CD4-positive, alpha-beta T cell treated with Interleukin-1 beta for 1 hour (primary cell): ENCODE measurements around the gene SCLY.
"Not testable (repeated sequence)": the region's sequence is repeated elsewhere in the genome, so short reads cannot be mapped to it uniquely, and the experiment has no call there.

ENCODE experiments used
- DNase-seq, 2 donors: peaks; one replicate each; pipeline ENCODE4 v3.0.0-alpha.2; 2020 to 2022

The SCLY gene, protein sequence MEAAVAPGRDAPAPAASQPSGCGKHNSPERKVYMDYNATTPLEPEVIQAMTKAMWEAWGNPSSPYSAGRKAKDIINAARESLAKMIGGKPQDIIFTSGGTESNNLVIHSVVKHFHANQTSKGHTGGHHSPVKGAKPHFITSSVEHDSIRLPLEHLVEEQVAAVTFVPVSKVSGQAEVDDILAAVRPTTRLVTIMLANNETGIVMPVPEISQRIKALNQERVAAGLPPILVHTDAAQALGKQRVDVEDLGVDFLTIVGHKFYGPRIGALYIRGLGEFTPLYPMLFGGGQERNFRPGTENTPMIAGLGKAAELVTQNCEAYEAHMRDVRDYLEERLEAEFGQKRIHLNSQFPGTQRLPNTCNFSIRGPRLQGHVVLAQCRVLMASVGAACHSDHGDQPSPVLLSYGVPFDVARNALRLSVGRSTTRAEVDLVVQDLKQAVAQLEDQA

DNA sequence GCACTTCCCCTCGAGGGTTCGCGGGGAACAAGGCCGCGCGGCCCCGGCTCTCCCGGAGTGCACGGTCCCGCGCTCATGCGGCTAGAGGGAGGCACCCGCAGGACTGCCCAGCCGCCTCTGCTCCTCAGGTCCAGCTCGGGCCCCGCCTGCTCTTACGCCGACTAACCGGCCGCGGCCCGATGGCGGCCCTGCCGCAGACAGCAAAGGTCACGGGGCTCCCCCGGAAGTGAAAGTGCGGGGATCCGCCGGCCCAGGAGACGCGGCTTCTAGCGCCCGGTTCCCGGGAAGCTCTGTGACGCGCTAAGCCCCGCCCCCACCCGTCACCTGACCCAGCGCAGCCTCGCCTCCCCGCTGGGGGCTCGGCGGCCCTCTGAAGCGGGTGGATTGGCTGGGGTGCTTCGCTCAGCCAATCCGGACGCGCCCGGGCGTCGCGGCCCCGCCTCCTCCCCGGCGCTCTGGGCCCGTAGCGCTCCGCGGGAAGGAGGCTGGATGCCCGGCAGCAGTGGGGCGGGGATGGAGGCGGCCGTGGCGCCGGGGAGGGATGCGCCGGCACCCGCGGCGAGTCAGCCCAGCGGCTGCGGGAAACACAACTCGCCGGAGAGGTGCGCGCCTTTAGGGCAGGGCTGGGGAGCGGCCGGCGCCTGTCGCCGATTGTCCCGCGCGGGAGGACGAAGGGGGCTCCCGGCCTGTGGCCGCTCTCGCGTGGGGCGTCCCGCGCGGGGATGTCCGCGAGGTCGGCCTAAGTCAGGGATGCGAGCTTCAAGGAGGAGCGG is at the start of gene SCLY:
Gene SCLY (plus strand): TSS at position 460 of the 773 bp plus-strand sequence. CDS start 54 bp downstream, at position 514.
- peak; percentile 97 to 98 for DNase-seq

DNA sequence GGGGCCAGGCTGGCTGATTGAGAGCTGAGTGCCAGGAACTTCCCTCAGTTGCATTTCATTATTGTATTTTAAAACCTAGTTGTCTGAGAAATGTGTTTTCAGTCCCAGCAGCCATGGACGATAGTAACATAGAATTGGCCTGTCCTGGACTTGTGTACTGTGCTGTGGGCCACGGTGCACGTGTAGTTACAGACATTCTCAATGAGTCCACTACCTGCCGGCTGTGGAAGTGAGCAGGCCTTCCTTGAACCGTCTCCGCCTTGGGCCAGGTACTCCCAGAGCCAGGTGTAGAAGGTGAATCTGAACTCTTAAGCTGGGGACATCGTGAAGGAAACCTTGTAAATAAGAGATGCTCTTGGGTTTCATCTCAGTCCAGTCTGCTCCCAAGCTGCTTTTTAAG is 47.0 kb upstream of the SCLY start:
- no peak for DNase-seq

DNA sequence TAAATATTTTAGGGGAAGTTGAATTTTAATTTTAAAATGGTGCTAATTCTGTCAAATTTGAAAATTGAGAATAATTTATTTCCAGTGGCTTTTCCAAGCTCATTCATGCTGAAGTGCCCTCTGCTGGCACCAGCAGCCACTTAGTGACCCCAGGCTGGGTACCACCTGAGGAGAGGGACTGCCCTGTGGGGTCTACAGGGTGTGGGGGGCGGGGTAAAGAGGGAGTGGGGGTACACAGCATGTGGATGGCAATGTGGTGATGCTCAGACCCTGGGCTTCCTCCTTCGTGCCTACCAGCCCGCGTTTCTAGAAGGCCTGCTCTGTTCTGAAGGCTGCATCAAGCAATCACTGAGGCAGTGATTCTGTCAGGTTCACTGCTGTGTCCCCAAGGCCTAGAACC is 45.1 kb upstream of the SCLY start:
- DNase-seq, result no peak

DNA sequence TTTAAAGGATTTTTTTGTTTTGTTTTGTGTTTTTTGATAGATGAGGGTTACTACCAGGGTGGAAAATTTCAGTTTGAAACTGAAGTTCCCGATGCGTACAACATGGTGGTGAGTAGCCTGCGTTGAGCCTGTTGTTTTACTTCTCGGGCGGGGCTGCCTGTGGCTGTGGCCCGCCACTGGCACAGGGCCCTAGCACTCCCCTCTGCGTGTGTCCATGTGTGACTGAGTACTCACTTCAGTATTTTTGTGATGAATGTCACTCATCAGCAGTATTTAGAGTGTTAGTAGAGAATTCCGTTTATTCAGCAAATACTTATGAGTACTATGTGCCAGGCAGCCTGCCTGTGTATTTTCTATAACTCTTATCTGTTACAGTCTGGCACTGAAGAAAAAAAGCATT is 44.3 kb upstream of the SCLY start:
- no peak for DNase-seq

DNA sequence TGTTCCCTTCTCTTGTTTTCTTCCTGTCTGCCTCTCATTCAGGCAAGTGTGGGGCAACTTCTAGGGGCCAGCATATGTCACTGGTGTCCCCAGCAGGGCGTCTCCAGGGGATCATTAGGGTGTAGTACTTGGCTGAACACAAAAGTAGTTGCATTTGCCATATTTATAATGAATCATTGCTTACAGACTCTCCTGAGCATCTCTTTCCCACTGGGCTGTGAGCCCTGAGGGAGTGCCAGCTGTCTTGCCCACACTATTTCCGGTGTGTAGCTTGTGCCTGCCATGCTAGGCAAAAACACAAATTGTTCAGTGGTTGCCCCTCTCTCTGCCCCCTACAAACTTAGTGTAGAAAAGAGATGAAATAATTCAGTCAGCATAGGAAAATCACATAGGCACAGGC is 40.8 kb upstream of the SCLY start:
- DNase-seq, result no peak

DNA sequence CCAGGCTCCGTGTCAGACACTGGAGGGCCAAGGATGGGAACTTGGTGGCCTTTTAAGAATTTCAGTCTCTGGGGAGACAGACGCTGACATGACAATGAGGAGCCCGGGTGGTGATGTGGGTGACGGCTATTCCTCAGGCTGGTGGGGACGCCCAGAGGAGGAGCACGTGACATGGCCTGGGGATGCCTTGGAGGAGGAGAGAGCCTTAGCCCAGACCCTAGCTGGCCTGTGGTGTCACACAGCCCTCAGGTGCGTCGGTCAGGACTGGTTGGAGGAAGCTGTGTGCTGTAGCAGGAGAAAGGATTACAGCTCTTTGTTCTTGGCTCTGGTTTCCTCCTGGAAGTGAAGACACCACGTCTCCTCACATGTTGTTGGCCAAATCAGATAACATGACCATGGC is 40.0 kb upstream of the SCLY start:
- DNase-seq, result no peak

DNA sequence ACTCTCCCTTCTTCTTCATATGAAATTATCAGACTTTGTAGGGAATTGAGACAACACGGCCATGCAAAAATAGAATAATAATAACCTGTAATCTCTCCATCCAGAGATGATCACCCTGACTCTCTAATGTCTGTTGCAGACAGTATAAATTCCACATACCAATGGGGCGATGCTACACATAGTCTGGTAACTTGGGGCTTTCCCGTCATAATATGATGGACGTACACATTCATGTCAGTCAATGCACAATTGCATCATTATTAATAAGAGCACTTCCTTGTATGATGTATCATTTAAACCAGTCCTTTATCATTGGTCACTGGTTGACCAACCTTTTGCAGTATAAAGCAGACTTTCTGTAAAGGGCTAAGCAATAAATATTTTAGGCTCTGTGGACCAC is 39.5 kb upstream of the SCLY start:
- no peak for DNase-seq

DNA sequence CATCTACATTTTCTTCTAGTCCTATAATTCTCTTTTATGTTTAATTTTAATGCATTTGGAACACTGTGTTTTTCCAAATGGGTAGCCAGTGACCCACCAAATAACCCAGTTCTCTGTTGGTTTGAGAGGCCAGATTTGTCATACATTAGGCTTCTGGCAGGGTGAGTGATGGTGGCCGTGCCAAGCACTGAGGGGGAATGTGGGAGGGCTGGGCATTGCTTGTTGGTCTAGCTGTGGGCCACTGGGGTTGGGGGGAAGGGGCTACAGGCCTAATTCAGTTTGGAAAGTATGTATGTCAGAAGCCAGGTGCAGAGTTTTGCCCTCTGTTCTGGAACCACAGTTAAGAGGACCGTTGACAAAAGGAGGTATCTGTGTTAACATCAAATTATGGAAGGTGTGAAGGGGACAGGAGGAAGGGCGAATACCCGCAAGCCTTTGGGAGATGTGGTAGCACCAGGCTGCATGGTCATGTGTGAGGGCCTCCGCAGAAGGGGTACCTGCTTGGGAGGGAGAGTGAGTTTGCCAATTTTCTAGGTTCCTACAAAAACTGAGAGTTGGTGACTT is 38.1 kb upstream of the SCLY start:
- no peak for DNase-seq

DNA sequence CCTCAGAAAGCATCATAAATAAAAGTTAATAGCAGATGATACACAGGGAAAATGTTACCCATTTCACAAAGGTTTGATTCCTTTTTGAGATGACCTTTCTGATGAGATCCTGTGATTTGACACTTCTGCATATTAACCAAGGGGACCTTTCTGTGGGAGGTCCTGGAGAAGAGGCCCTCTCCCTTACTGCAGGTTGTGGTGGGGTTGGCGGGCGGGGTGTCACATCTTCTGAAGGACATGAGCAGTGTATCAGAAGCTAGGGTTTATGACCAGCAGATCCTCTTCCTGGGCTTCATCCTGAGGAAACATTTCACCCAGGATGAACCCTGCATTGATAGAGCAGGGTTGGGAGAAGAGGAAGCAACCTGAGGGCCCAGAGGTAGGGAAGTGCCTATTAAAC is 37.2 kb upstream of the SCLY start:
- DNase-seq, result no peak

DNA sequence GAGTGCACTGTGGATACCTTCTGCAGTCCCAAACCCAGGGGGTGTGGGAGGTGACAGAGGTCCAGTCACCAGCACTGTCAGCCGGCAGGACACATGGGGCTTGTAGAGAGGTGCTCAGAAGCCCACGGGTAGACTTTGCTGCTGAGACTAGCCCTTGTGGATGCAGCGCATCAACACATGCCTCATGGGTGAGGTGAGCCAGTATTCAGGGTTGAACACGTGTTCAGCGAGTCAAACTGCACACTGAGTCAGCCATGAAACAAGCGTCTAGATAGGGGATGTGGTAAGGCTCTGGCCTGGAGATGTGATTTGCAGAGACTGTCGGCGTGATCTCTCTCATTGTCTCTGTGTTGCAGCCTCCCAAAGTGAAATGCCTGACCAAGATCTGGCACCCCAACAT is 35.8 kb upstream of the SCLY start:
- DNase-seq, result no peak

DNA sequence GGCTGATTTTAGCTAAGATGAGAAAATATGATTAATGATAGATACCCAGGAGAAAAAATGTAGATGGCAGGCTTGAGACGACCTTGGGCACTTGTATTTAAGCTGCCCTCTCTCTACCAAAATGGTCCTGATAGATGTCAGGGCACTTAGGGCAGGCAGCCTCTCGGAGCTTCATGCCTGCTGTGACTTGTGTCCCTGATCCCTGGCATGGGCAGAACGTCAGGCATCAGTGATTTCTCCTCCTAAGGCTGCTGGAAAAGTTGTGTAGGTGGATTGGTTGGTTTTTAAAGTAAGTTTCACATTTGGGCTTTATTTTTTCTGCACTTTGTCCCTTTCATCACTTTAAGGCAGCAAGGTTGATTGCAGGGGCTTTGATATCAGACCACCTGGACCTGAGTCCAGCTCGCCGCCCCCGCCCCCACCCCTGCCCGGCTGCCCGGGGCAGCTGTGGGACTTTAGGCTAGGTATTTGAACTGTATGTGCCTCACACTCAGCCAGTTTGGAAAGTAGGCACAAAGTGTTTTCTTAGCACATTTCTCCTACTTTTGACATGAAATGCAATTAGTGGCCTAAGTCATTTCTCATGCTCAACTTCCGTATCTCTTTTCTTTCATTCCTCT is 35.0 kb upstream of the SCLY start:
- no peak for DNase-seq

DNA sequence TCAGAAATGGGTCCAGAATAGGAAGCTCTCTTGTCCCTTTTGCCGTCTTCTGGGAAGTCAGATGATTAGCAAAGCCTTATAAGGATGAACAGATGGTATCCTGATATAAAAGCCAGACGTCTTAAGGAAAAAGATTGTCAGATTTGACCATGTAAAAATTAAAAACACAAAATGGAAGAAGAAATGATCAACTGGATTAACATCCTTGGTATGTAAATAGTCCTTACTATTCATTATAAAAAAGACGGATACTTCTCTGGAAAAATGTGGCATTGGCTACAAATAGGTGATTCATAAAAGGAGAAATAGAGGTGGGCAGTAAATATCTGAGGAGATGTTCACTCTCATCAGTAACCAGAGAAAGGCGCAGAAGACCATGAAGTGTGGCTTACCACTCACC is 33.7 kb upstream of the SCLY start:
- no peak for DNase-seq

DNA sequence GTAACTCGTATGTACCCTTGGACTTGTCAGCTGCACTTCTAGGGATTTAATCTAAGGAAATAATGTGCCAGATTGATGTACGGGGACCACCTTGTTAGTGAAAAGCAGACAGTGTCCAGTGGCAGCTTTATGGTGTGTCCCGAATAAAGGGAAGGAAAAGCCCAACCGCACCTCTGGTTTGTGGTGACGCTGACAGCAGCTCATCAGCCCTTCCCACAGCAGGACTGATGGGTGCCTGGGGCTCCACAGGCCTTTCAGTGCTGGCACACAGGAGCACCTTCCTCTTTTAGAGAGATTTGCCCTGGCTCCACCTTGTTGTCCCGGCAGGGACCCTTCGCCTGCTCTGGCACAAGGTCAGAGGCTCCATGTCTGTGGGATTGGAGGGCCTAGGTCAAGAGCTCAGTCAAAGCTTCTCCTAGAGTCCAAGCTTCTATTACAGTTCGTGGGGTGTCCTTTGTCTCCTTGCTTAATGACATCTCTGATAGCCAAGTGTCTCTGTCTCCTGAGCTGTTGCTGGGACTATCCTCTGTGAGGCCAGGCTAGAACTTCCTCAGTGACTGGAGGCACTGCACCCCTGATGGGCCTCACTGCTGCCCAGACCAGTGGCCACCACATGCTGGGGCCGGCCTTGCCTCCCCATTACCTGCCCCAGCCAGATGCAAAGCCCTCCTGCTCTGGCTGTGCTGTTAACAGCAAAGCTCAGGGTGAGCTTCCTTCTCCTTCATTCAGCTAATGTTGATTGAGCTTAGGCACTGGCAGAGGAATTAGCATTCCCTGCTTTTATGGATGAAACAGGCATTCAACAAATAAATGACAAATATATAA is 33.0 kb upstream of the SCLY start:
- no peak for DNase-seq

DNA sequence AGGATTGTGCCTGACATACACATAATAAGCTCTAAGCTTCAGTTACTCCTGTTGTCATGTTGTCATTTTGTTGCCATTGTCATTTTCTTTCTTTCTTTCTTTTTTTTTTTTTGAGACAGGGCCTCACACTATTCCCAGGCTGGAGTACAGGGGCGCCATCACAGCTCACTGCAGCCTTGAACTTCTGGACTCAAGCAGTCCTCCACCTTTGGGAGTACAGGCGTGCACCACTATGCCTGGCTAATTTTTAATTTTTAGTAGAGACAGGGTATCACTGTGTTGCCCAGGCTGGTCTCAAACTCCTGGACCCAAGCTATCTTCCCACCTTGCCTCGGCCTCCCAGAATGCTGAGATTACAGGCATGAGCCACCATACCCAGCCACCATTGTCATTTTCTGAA is 30.9 kb upstream of the SCLY start:
- DNase-seq, result no peak

DNA sequence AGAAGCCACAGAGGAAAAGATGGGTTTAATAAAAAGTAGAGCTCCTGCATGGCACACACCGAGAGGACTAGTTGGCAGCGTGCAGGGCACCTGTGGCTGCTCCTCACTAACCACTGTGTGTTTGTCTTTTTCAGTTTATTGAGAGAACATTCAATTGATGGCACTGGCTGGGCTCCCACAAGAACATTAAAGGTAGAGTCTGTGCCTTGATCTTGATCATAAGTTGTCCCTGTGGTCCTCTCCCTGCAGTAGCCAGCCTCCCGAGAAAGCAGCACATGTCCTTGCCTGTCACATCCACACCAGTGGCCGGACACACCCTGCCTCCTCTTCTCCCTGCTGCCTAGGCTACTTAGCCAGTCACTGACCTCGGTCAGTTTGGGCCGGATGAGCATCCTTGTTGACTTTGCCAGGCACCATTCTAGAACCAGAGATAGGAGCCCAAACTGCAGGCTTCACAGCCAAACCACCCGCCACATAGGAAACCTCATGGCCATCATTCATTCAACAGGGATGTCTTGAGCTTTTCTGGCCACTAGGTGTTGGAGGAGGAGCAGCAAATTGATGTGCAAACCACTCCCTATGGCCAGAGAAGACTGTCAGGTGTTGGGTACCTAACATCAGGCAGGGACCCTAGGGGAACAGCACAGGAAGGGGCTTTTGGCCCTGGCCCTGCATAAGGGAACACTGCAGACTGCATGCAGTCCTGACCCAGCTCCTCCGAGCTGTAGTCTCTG is 30.2 kb upstream of the SCLY start:
- DNase-seq, result no peak

DNA sequence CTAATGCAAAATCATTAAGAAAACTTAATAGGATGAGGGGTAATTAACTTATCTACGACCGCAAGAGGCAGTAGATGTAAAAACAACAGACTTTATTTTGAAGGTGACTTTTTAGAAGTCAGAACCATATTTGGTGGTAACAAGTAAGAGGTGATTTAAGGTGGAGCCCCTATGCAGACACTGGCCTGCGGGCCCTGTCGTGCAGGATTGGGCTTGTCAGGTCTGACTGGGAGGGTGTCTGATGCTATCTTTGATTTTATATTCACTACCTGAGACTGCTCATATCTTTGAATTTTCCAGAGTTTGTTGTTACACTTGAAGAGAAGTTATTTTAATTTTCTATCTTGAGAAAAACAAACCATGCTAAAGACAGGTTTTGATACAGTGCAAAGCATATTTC is 29.1 kb upstream of the SCLY start:
- no peak for DNase-seq

DNA sequence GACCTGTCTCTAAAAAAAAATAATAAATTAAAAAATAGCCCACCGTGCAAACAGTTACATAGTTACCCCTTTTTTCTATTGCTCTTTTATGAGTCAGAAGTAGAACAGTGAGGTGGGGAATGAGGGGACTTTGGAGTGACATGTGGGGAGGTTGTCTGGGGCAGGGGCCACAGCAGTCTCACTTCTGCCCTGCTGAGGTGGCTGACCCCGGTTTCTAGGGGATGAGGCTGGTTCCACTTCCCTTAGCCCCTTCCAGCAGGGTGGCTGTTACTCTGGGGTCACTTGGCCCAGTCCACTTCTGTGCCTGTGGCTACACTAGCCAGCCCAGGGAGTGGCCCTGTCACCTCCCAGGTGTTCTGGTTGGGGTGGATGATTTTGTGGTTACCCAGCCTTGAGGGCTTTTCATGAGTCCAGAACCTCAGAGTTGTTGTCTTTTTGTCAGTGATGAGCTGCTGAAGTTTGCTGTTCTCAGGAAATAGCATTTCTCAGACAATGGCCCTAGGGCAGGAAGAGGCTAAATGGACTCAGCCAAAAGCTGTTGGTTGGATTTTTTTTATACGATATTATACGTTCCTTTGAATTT is 28.0 kb upstream of the SCLY start:
- DNase-seq, result no peak

DNA sequence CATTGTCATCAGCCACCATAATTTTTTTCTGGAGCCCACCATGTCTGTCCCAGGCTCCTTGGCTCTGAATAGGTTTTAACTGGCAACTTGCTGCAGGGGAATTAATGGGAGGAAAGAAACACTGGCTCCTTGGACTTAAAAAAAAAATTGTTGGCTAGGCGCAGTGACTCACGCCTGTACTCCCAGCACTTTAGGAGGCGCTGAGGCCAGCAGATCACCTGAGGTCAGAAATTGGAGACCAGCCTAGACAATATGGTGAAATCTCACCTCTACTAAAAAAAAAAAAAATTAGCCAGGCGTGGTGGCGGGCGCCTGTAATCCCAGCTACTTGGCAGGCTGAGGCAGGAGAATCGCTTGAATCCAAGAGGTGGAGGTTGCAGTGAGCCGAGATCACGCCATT is 26.8 kb upstream of the SCLY start:
- DNase-seq, result not testable (repeated sequence)

DNA sequence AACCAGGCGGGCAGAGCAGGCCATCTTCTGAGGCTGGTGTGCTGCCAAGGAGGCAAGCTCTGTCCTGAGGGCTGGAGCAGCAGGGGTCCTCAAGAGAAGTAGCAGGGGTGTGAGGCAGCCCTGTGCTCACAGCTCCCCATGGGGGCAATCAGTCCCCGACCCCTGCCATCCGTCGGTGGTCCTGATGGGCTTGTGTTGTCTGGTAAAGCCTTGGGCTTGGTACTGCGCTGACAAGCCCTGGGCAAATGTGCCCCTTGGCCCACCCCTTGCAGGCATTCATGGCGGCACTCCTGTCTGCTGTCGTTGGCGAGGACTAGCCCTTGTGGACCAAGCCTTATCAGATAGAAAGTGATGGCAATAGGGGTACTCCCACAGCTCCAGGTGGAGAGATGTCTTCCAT is 22.6 kb upstream of the SCLY start:
- no peak for DNase-seq

DNA sequence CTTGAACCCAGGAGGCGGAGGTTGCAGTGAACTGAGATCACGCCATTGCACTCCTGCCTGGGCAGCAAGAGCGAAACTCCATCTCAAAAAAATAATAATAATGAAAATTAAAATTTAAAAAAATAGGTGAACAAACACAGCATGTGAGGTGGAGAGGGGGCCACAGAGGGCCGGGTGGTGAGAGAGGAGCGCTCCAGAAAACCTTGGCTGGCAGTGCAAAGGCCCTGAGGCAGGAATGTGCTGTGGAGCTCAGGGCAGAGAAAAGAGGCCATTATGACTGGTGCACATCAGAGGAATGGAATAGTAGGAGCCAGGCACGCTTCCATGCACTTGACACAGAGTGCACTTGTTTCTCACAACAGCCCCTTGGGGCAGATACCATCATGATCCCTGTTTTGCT is 21.6 kb upstream of the SCLY start:
- DNase-seq, result no peak

DNA sequence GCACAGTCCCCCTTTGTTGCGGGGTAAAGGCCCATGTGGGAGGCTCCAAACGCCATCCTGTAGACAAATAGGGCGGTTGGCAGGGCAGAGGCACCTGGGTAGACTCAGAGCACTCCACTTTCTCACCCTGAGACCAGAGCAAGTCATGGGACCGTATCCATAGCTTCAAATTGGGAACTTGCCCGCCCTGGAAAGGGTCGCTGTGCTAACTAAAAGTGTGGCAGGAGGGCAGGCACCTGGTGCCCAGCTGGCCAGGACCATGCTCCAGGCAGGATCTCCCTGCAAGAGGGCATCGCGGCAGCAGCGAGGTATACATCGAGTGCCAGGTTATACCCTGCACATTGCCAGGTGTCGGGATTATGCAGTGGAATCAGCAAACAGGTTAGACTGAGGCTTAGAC is 20.8 kb upstream of the SCLY start:
- no peak for DNase-seq

DNA sequence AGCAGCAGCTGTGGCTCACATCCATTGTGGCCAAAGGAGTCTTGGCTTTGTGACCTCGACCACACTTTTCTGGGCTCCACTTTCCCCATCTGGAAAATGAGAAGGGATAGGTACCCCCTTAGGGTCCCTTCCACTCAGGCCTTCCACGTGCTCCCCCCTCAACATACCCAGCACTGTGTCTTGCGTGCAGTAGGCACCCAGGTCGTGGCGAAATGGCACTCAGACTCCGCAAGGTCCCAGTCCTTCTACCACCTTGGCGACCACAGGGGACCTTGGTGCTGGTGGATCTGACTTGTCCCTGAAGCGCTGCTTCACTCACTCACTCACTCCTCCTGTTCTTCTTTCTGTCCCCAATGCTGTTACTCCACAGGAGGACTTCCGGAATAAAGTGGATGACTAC is 19.9 kb upstream of the SCLY start:
- DNase-seq, result no peak
